CD4-positive, alpha-beta T cell treated with Interleukin-17A for 4 hours (primary cell): Measurements from ENCODE around the gene REEP1.

ENCODE experiments used
- DNase-seq: peaks from one replicate; pipeline ENCODE4 v3.0.0-alpha.2; 2020; ENCODE audit warnings: mixed read lengths

Gene REEP1

GRCh38 chr2:86344404-86344803 is 7.0 kb upstream of the REEP1 start:
- DNase-seq, result no peak

GRCh38 chr2:86342488-86342887 is 5.1 kb upstream of the REEP1 start:
- no peak for DNase-seq

- DNase-seq, result no peak
These were observed 4.0 kb upstream of the REEP1 start for GRCh38 chr2:86341470-86341869.

GRCh38 chr2:86338778-86339295 is 1.4 kb upstream of the REEP1 start:
- DNase-seq, result no peak

- no peak for DNase-seq
These were observed 667 bp downstream of the REEP1 start for GRCh38 chr2:86336675-86337243.

GRCh38 chr2:86335865-86336674 is 1.4 kb downstream of the REEP1 start:
- no peak for DNase-seq

- DNase-seq, result no peak
These were observed 4.0 kb downstream of the REEP1 start for GRCh38 chr2:86333378-86333777.

GRCh38 chr2:86332654-86333053 is 4.8 kb downstream of the REEP1 start:
- no peak for DNase-seq

- DNase-seq, result no peak
These were observed 6.0 kb downstream of the REEP1 start for GRCh38 chr2:86331384-86331783.

GRCh38 chr2:86330001-86330400 is 7.4 kb downstream of the REEP1 start:
- no peak for DNase-seq

GRCh38 chr2:86323273-86324021 is 14.0 kb downstream of the REEP1 start:
- no peak for DNase-seq

GRCh38 chr2:86319700-86320580 is 17.5 kb downstream of the REEP1 start:
- DNase-seq, result no peak

- no peak for DNase-seq
These were observed 22.3 kb downstream of the REEP1 start for GRCh38 chr2:86315084-86315483.

GRCh38 chr2:86314125-86314524 is 23.3 kb downstream of the REEP1 start:
- no peak for DNase-seq

- DNase-seq, result no peak
These were observed 24.1 kb downstream of the REEP1 start for GRCh38 chr2:86313341-86313740.

- DNase-seq, result no peak
These were observed 25.5 kb downstream of the REEP1 start for GRCh38 chr2:86311879-86312278.

- DNase-seq, result no peak
These were observed 27.5 kb downstream of the REEP1 start for GRCh38 chr2:86309966-86310365.

- no peak for DNase-seq
These were observed 28.3 kb downstream of the REEP1 start for GRCh38 chr2:86308984-86309695.

GRCh38 chr2:86308356-86308755 is 29.1 kb downstream of the REEP1 start:
- DNase-seq, result no peak

- no peak for DNase-seq
These were observed 30.0 kb downstream of the REEP1 start for GRCh38 chr2:86307431-86307830.

GRCh38 chr2:86305915-86306254 is 31.5 kb downstream of the REEP1 start:
- DNase-seq, result no peak
